H9 (cell line): ENCODE measurements around the gene NSMF. TPM values are rescaled to one million over a fixed set of nuclear protein-coding genes. Genes with fewer than 3 reads are reported as not detected.

Experiments
- DNase-seq: peaks from one replicate; pipeline ENCODE4 v3.0.0-alpha.2; 2017
- H2AFZ ChIP-seq: one replicate; pipeline ENCODE4 v1.6.1; 2013; ENCODE audit warnings: mild to moderate bottlenecking, low read length, control low read depth, moderate library complexity
- H2AK5ac ChIP-seq: 2 replicates; pipeline ENCODE4 v1.6.1; 2013; ENCODE audit warnings: low read length, control low read depth, mixed read lengths; ENCODE audit not compliant: insufficient read length
- H2BK120ac ChIP-seq: one replicate; pipeline ENCODE4 v1.6.1; 2013; ENCODE audit warnings: low read depth, mild to moderate bottlenecking, low read length, control low read depth, inconsistent platforms; ENCODE audit not compliant: poor library complexity, severe bottlenecking
- H2BK12ac ChIP-seq: 2 replicates; pipeline ENCODE4 v1.6.1; 2013; ENCODE audit warnings: low read length, control low read depth, mixed read lengths, low read depth; ENCODE audit not compliant: insufficient read length
- H2BK15ac ChIP-seq: 2 replicates; pipeline ENCODE4 v1.6.1; 2013; ENCODE audit warnings: low read depth, low read length, control low read depth
- H2BK20ac ChIP-seq: one replicate; pipeline ENCODE4 v1.6.1; 2013; ENCODE audit warnings: low read depth, mild to moderate bottlenecking, low read length, control low read depth, inconsistent platforms; ENCODE audit not compliant: poor library complexity, severe bottlenecking
- H2BK5ac ChIP-seq: 2 replicates; pipeline ENCODE4 v1.6.1; 2013; ENCODE audit warnings: low read length, control low read depth, mixed read lengths; ENCODE audit not compliant: insufficient read length
- H3K14ac ChIP-seq: 2 replicates; pipeline ENCODE4 v1.6.1; 2013; ENCODE audit warnings: low read length, control low read depth; ENCODE audit not compliant: insufficient read depth
- H3K18ac ChIP-seq: 2 replicates; pipeline ENCODE4 v1.6.1; 2013; ENCODE audit warnings: low read depth, mild to moderate bottlenecking, mixed read lengths, low read length, control low read depth; ENCODE audit not compliant: insufficient read length
- H3K23ac ChIP-seq: 2 replicates; pipeline ENCODE4 v1.6.1; 2013; ENCODE audit warnings: low read length, control low read depth, mixed read lengths, low read depth; ENCODE audit not compliant: insufficient read length
- H3K23me2 ChIP-seq: 2 replicates; pipeline ENCODE4 v1.6.1; 2013; ENCODE audit warnings: low read depth, mild to moderate bottlenecking, mixed read lengths, low read length, control low read depth; ENCODE audit not compliant: insufficient read length, poor library complexity, severe bottlenecking
- H3K27ac ChIP-seq: 2 replicates; pipeline ENCODE4 v1.5.1; 2013; ENCODE audit warnings: low read length, control low read depth, mixed read lengths, low read depth; ENCODE audit not compliant: insufficient read length
- H3K27me3 ChIP-seq: 2 replicates; pipeline ENCODE4 v1.6.1; 2013; ENCODE audit warnings: low read length, control low read depth, inconsistent platforms; ENCODE audit not compliant: insufficient read depth
- H3K4ac ChIP-seq: 2 replicates; pipeline ENCODE4 v1.6.1; 2013; ENCODE audit warnings: low read depth, mild to moderate bottlenecking, control low read depth, inconsistent platforms, low read length, moderate library complexity
- H3K4me1 ChIP-seq: 2 replicates; pipeline ENCODE4 v1.6.1; 2013; ENCODE audit warnings: low read length, control low read depth, inconsistent platforms; ENCODE audit not compliant: insufficient read depth
- H3K4me2 ChIP-seq: 2 replicates; pipeline ENCODE4 v1.6.1; 2013; ENCODE audit warnings: low read length, control low read depth, mixed read lengths; ENCODE audit not compliant: insufficient read length, insufficient read depth
- H3K56ac ChIP-seq: 2 replicates; pipeline ENCODE4 v1.6.1; 2013; ENCODE audit warnings: low read depth, mild to moderate bottlenecking, mixed read lengths, low read length, control low read depth; ENCODE audit not compliant: insufficient read length
- H3K79me1 ChIP-seq: 2 replicates; pipeline ENCODE4 v1.6.1; 2013; ENCODE audit warnings: low read depth, mild to moderate bottlenecking, moderate library complexity, low read length, control low read depth, inconsistent platforms; ENCODE audit not compliant: insufficient read depth, poor library complexity, severe bottlenecking
- H3K79me2 ChIP-seq: 2 replicates; pipeline ENCODE4 v1.6.1; 2013; ENCODE audit warnings: low read length, control low read depth, inconsistent platforms; ENCODE audit not compliant: insufficient read depth
- H3K9ac ChIP-seq: 2 replicates; pipeline ENCODE4 v1.6.1; 2013; ENCODE audit warnings: low read length, control low read depth, mixed read lengths; ENCODE audit not compliant: insufficient read length; ENCODE audit errors: extremely low read depth
- H3K9me3 ChIP-seq: one replicate; pipeline ENCODE4 v1.6.1; 2013; ENCODE audit warnings: low read depth, low read length, inconsistent platforms; ENCODE audit not compliant: control insufficient read depth
- H3T11ph ChIP-seq: one replicate; pipeline ENCODE4 v1.6.1; 2013; ENCODE audit warnings: mild to moderate bottlenecking, low read length, control low read depth, inconsistent platforms
- H4K20me1 ChIP-seq: one replicate; pipeline ENCODE4 v1.6.1; 2013; ENCODE audit not compliant: control insufficient read depth, insufficient read length, insufficient read depth
- H4K5ac ChIP-seq: 2 replicates; pipeline ENCODE4 v1.6.1; 2013; ENCODE audit warnings: low read depth, mild to moderate bottlenecking, mixed read lengths, low read length, control low read depth; ENCODE audit not compliant: insufficient read length
- H4K8ac ChIP-seq: replicated peaks from 2 replicates; pipeline ENCODE4 v1.6.1; 2013; ENCODE audit warnings: low read length, control low read depth, mixed read lengths, low read depth; ENCODE audit not compliant: insufficient read length
- H4K91ac ChIP-seq: 2 replicates; pipeline ENCODE4 v1.6.1; 2013; ENCODE audit warnings: low read depth, mild to moderate bottlenecking, moderate library complexity, mixed read lengths, low read length, control low read depth; ENCODE audit not compliant: insufficient read length
- H3K27ac Mint-ChIP-seq, 3 experiments: 2 replicates in 2 of 3; 3 replicates in 1 of 3; pipeline ENCODE4 v1.8.0; 2020 to 2021; ENCODE audit warnings: mixed read lengths in 3 of 3, mild to moderate bottlenecking in 1 of 3, moderate library complexity in 1 of 3
- H3K27me3 Mint-ChIP-seq: 2 replicates; pipeline ENCODE4 v1.8.0; 2021; ENCODE audit warnings: low read depth, mild to moderate bottlenecking, moderate library complexity, mixed read lengths
- H3K36me3 Mint-ChIP-seq, 3 experiments: 2 replicates in 2 of 3; 3 replicates in 1 of 3; pipeline ENCODE4 v1.8.0; 2020 to 2021; ENCODE audit warnings: low read depth in 3 of 3, mixed read lengths in 3 of 3; ENCODE audit not compliant: insufficient read depth in 1 of 3
- H3K4me1 Mint-ChIP-seq, 2 experiments: 2 replicates each; pipeline ENCODE4 v1.8.0; 2020; ENCODE audit warnings: mixed read lengths in 2 of 2
- H3K4me3 Mint-ChIP-seq, 2 experiments: 2 replicates in 1 of 2; 3 replicates in 1 of 2; pipeline ENCODE4 v1.8.0; 2020 to 2021; ENCODE audit warnings: mild to moderate bottlenecking in 2 of 2, mixed read lengths in 2 of 2, moderate library complexity in 1 of 2
- H3K9me3 Mint-ChIP-seq, 2 experiments: 2 replicates in 1 of 2; 3 replicates in 1 of 2; pipeline ENCODE4 v1.8.0; 2020; ENCODE audit warnings: mild to moderate bottlenecking in 2 of 2, mixed read lengths in 2 of 2, moderate library complexity in 1 of 2
- CTCF ChIP-seq: fragments of 200-600 bp; sonication (generic); conservative IDR thresholded peaks from 3 replicates; pipeline ENCODE4 v1.8.0; 2021; ENCODE audit warnings: antibody characterized with exemption, mild to moderate bottlenecking
- WGBS: extraction: QIAGEN DNeasy Blood & Tissue Kit; methylation state at CpG from one replicate; pipeline ENCODE4 v1.1.7; 2013; ENCODE audit warnings: missing lambda C conversion rate, low lambda C conversion rate, mixed read lengths; ENCODE audit not compliant: insufficient read length; ENCODE audit errors: extremely low coverage; 5-methylcytosine and 5-hydroxymethylcytosine counted together
- total RNA-seq: library from RNA; stranded (reverse); gene quantifications from 2 replicates; pipeline ENCODE4 v1.2.1, GENCODE V29; 2021

Gene NSMF
- total RNA-seq, 1 experiment from 2014 or later, result 46.3 TPM

GRCh38 chr9:137437691-137438590 lies 21.2 kb downstream of the NSMF start:
- WGBS, result no CpG with 5 or more reads among the region's 40 CpGs
- Histone ChIP-seq H4K8ac (no peak overlapping the region), H3K4me1 (no peaks in the 10 kb centered on the region), H2BK15ac (no peak overlapping the region), H2AK5ac (no peak overlapping the region), H4K20me1 (no peaks in the 10 kb centered on the region), H3K56ac (no peak overlapping the region), H3K23me2 (no peaks in the 10 kb centered on the region), H3K23ac (no peak overlapping the region), H3T11ph (no peak overlapping the region), H3K18ac (no peak overlapping the region), H2AFZ (no peak overlapping the region), H2BK120ac (no peak overlapping the region), H2BK5ac (no peak overlapping the region), H2BK20ac (no peak overlapping the region), H3K4ac (no peak overlapping the region), H3K27me3 (no peaks in the 10 kb centered on the region), H3K27ac (no peak overlapping the region), H3K9me3 (no peaks in the 10 kb centered on the region), H3K79me2 (no peaks in the 10 kb centered on the region), H2BK12ac (no peak overlapping the region), H3K79me1 (no peaks in the 10 kb centered on the region), H4K5ac (no peak overlapping the region), H4K91ac (no peak overlapping the region), H3K14ac (no peak overlapping the region), H3K4me2 (no peak overlapping the region), H3K9ac (no peak overlapping the region)
- peaks cover 0 to 2% of the 10 kb centered on the region in 2 experiments; a peak in 2 of 4 replicates for H3K4me1 Mint-ChIP-seq
- H3K27me3 Mint-ChIP-seq, result peaks cover 12% of the 10 kb centered on the region
- no peak for TF ChIP-seq CTCF
- no peak for DNase-seq
- 0 out of 5 replicates have a peak, but pooled peaks cover 0 to 1% of the 10 kb centered on the region in 2 experiments for H3K9me3 Mint-ChIP-seq
- no peak overlapping the region; a peak in 1 of 5 replicates for H3K4me3 Mint-ChIP-seq
- no peak overlapping the region for H3K27ac Mint-ChIP-seq
- no peaks in the 10 kb centered on the region for H3K36me3 Mint-ChIP-seq
